ENCODE data around the gene FRMPD4. TPM values are rescaled to one million over a fixed set of nuclear protein-coding genes. Genes with fewer than 3 reads are reported as not detected.

Gene FRMPD4
- total RNA-seq, 1 donor from 2014 or later, result 1.2 TPM

- intact Hi-C loops (cut with DNase I), result no loop called here
- ATAC-seq (no peak), DNase-seq (ENCODE audit: missing footprints) (no peak)
Measured at GRCh38 chrX:12197030-12197429, 58.8 kb downstream of the FRMPD4 start.

GRCh38 chrX:12206413-12206812 lies 68.1 kb downstream of the FRMPD4 start:
- no peak for DNase-seq (ENCODE audit: missing footprints)
- ATAC-seq, result no peak
- intact Hi-C loops (cut with DNase I), result no loop called here

- DNase-seq (ENCODE audit: missing footprints) (no peak), ATAC-seq (peak; percentile 16)
- intact Hi-C loops (cut with DNase I), result no loop called here
Measured at GRCh38 chrX:12210196-12210815, 72.0 kb downstream of the FRMPD4 start.

GRCh38 chrX:12210971-12211370 lies 72.7 kb downstream of the FRMPD4 start:
- DNase-seq (ENCODE audit: missing footprints), result no peak

GRCh38 chrX:12223650-12224049 lies 85.4 kb downstream of the FRMPD4 start:
- DNase-seq (ENCODE audit: missing footprints) (no peak), ATAC-seq (no peak)
- intact Hi-C loops (cut with DNase I), result no loop called here

More at GRCh38 chrX:12210971-12211370, 72.7 kb downstream of the FRMPD4 start:
- no peak for ATAC-seq
- intact Hi-C loops (cut with DNase I), result no loop called here

- intact Hi-C loops (cut with DNase I), result no loop called here
- DNase-seq (ENCODE audit: missing footprints), result no peak
- ATAC-seq, result no peak
Measured at GRCh38 chrX:12225107-12225506, 86.8 kb downstream of the FRMPD4 start.

- DNase-seq (ENCODE audit: missing footprints) (no peak), ATAC-seq (no peak)
- intact Hi-C loops (cut with DNase I), result no loop called here
Measured at GRCh38 chrX:12227412-12228041, 89.3 kb downstream of the FRMPD4 start.

- DNase-seq (ENCODE audit: missing footprints) (no peak), ATAC-seq (no peak)
- intact Hi-C loops (cut with DNase I), result no loop called here
Measured at GRCh38 chrX:12228862-12229261, 90.6 kb downstream of the FRMPD4 start.

- no peak for ATAC-seq
- intact Hi-C loops (cut with DNase I), result no loop called here
Measured at GRCh38 chrX:12229986-12230385, 91.7 kb downstream of the FRMPD4 start.

GRCh38 chrX:12234534-12235329 lies 96.5 kb downstream of the FRMPD4 start:
- ATAC-seq (no peak), DNase-seq (ENCODE audit: missing footprints) (no peak)
- intact Hi-C loops (cut with DNase I), result no loop called here

More at GRCh38 chrX:12229986-12230385, 91.7 kb downstream of the FRMPD4 start:
- no peak for DNase-seq (ENCODE audit: missing footprints)

- intact Hi-C loops (cut with DNase I), result no loop called here
- ATAC-seq (no peak), DNase-seq (ENCODE audit: missing footprints) (no peak)
Measured at GRCh38 chrX:12236156-12236555, 97.9 kb downstream of the FRMPD4 start.

- no peak for DNase-seq (ENCODE audit: missing footprints)
- intact Hi-C loops (cut with DNase I), result no loop called here
- ATAC-seq, result no peak
Measured at GRCh38 chrX:12237131-12237530, 98.9 kb downstream of the FRMPD4 start.

- no peak for ATAC-seq
- intact Hi-C loops (cut with DNase I), result no loop called here
- no peak for DNase-seq (ENCODE audit: missing footprints)
Measured at GRCh38 chrX:12237771-12238170, 99.5 kb downstream of the FRMPD4 start.

GRCh38 chrX:12239356-12240082 lies 101.2 kb downstream of the FRMPD4 start:
- intact Hi-C loops (cut with DNase I), result no loop called here
- no peak for DNase-seq (ENCODE audit: missing footprints)
- no peak for ATAC-seq

GRCh38 chrX:12240491-12240890 lies 102.2 kb downstream of the FRMPD4 start:
- intact Hi-C loops (cut with DNase I), result no loop called here
- ATAC-seq (no peak), DNase-seq (ENCODE audit: missing footprints) (no peak)

GRCh38 chrX:12241026-12241425 lies 102.8 kb downstream of the FRMPD4 start:
- ATAC-seq (no peak), DNase-seq (ENCODE audit: missing footprints) (no peak)
- intact Hi-C loops (cut with DNase I), result no loop called here

GRCh38 chrX:12245650-12246645 lies 107.7 kb downstream of the FRMPD4 start:
- DNase-seq (ENCODE audit: missing footprints), result no peak
- intact Hi-C loops (cut with DNase I), result no loop called here
- ATAC-seq, result no peak

GRCh38 chrX:12249997-12250396 lies 111.7 kb downstream of the FRMPD4 start:
- DNase-seq (ENCODE audit: missing footprints), result no peak
- no peak for ATAC-seq
- intact Hi-C loops (cut with DNase I), result no loop called here
